ENCODE data around the gene ARHGAP32.
"Not testable (repeated sequence)": the region's sequence is repeated elsewhere in the genome, so short reads cannot be mapped to it uniquely, and the experiment has no call there.

ARHGAP32 gene

DNA sequence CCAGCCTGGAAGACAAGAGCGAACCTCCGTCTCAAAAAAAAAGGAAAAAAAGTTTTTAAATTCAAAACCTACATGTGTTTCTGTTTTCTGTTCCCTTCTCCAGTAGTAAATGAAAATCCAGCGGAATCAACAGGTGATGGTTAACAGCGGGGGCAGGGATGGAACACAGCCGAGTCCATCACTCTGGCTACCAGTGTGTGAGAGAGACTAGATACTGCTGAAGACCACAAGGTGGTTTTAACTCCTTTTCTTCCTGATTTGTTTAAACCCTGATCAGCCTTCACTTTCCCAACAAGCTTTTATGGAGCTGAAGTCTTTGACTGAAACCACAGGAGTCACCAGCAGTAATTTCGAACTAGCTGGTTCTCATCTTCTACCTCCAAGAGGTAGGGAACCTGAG is 3.6 kb upstream of the ARHGAP32 start:
- no peak for DNase-seq

DNA sequence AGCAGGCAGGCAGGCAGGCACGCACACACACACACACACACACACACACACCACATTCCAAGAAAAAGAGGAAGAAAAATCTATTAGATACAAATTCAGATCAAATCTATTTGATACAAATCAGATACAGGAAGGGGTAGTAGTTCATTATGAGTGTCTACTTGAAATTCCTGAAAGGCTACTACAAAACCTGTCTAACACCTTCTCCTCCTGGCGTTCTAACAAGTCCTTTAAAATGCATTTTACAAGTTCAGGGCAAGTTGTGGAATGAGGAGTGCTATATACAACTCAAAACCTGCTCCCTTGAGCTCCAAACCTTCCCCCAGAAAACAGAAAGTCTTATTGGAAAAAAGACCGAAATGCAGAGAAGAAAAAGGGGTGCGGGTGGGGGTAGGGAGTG is 476 bp downstream of the ARHGAP32 start:
- no peak for DNase-seq

DNA sequence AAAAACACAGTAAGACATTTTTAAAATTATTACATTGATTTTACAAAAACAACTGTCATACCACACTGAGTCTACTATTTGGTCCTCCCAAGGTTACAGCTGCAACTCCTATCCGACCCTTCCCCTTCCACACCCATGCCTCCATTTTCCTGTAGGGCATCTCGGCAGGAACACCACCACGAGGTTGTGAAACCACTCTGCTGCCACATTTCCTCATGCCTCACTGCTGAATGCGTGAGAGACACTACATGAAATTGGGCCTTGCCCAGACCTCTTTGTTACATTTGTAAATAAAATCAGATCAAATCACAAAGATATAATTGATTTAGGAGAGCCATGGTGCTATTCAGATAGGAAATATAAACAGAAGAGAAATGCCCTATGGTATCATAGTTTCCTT is 2.0 kb downstream of the ARHGAP32 start:
- DNase-seq: no peak

DNA sequence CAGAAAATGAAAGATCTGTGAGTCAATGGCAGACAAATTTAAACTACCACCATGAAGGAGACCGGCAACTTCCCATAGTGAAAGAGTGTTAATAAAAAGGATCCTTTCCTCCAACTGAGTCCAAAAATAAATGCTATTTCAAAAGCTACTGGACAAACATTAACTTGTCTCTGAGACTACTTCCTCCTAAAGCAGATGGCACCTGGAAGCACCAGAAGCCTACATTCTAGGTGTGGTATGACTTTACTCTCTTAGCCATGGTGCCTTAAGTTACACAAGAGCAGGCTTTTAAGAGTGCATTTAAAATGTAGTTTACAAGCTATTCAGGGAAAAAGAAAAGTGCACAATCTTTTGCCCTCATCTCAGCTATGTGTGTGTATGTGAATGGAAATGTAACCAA is 2.5 kb downstream of the ARHGAP32 start:
- DNase-seq: no peak

DNA sequence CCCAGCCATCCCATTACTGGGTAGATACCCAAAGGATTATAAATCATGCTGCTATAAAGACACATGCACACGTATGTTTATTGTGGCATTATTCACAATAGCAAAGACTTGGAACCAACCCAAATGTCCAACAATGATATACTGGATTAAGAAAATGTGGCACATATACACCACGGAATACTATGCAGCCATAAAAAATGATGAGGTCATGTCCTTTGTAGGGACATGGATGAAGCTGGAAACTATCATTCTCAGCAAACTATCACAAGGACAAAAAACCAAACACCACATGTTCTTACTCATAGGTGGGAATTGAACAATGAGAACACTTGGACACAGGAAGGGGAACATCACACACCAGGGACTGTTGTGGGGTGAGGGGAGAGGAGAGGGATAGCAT is 7.0 kb downstream of the ARHGAP32 start:
- not testable (repeated sequence) for DNase-seq

DNA sequence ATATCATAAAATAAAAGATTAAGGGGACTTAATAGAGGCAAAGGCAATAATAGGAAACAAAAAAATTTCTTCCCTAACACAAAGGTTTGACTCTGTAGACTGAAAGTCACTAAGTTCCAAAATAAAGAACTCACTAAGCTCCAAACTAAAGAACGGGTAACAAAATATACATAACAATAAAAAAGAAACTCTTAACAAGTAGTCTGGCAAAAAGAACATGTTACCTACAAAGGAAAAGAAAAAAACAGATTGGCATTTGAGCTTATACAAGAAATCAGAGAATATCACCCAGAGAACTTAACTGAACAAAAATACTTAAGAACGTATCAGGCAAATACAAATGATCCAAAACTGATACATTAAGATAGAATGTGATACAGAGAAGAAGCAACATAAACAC is 7.5 kb downstream of the ARHGAP32 start:
- no peak for DNase-seq

DNA sequence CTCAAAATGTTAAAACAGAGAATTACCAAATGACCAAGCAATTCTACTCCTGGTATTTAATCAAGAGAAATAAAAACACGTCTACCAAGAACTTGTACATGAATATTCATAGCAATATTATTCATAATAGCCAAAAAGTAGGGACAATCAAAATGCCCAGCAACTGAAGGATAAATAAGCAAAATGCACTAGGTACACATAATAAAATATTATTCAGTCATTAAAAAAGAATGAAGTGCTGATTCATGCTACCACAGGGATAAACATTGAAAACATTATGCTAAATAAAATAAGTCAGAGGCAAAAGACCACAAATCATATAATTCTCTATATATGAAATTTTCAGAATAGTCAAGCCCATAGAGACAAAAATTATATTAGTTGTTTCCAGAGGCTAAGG is 24.8 kb downstream of the ARHGAP32 start:
- DNase-seq: no peak

DNA sequence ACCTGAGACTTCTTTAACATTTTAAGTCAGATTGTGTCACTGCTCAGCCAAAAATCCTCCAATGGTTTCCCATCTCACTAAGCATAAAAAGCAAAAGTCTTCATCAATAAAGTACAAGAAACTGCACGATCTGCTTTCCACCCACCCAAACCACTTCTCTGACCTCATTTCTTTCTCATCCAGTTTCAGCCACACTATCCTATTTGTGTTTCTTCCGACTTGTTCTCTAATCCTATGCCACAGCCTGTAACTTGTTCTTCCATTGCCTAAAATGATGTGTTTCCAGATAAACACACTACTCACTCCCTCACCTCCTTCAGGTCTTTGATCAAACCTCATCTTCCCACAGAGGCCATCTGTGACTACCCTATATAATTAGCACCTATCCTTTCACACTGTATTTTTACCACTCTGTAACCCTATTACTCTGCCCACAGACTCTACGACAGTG is 28.4 kb downstream of the ARHGAP32 start:
- no peak for DNase-seq

DNA sequence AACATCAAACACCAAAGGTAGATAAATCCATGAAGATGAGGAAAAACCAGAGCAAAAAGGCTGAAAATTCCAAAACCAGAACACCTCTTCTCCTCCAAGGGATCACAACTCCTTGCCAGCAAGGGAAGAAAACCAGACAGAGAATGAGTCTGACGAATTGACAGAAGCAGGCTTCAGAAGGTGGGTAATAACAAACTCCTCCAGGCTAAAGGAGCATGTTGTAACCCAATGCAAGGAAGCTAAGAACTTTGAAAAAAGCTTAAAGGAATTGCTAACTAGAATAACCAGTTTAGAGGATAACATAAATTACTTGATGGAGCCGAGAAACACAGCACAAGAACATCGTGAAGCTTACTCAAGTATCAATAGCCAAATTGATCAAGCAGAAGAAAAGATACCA is 35.0 kb downstream of the ARHGAP32 start:
- not testable (repeated sequence) for DNase-seq

DNA sequence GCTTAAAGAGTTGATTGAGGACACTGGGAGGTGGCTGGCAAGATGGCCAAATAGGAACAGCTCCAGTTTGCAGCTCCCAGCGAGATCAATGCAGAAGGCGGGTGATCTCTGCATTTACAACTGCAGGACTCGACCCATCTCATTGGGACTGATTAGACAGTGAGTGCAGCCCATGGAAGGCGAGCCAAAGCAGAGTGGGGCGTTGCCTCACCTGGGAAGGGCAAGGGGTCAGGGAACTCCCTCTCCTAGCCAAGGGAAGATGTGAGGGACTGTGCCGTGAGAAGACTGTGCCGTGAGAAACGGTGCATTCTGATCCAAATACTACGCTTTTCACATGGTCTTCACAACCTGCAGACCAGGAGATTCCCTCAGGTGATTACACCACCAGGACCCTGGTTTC is 36.4 kb downstream of the ARHGAP32 start:
- DNase-seq: no peak

DNA sequence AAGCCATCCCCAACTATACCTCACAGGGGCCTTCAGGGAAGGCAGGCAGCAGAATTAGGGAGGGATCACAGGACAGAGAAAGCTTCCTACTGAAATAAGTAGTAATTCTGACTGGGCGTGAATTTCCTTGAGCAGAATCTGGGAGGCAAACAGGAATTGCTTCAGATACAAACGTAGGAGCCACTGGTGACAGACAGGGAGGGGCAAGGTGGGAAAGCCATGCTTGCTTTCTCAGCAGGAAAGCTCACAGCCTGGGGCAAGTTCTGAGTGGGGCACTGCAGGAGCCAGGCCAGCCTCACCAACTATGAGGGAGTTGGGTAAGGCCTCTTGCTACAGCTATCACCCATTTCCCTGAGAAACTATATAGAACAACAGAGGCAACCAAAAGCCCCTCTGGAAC is 43.6 kb downstream of the ARHGAP32 start:
- no peak for DNase-seq

DNA sequence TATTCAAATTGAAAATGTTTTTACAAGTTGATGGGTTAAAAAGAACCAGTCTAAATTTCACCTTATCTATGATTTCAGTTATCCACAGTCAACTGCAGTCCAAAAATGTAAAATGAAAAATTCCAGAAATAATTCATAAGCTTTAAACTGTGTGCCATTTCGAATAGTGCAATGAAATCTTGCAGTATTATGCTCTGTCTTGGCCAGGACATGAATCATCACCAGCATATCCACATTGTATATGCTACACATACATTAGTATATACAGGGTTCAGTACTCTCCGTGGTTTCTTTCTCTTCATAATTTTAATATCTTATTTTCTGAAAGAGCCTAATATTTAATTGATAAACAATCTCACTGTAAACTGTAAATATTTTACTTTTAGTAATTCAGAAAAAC is 45.9 kb downstream of the ARHGAP32 start:
- DNase-seq: no peak

DNA sequence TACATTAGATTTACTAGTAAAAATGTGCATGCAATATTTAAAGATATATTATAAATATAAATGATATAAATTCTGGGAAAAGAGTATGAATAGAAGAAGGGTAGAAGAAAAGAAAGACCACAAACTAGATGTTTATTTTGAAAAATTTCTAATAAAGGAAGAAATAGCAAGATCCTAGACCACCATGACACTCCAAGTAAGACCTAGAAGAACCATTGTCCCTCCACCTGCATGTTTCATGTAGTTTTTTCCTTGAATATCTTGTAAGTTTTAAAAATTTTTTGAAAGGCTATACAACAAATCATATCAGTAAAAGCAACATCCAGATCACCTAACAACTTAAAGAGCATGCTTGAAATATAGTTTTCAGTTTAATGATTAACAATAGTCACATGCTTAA is 46.8 kb downstream of the ARHGAP32 start:
- DNase-seq: no peak

DNA sequence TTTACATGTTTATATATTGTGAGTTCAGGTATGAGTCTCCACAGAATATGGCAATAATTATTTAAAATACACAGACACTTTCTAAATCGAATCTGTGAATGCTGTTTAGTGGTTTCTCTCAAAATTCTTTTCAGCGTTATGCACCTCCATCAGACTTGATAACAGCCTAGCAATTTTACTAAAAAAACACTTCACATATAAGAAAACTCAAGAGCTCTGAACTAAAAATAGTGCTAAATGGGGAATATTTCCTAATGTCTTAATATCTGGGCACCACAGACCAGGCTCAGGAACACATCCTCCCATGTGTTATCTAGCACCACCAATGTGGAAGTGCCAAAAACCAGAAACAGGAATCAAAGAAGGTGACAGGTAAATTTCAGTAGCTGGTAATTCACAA is 47.9 kb downstream of the ARHGAP32 start:
- DNase-seq: no peak

DNA sequence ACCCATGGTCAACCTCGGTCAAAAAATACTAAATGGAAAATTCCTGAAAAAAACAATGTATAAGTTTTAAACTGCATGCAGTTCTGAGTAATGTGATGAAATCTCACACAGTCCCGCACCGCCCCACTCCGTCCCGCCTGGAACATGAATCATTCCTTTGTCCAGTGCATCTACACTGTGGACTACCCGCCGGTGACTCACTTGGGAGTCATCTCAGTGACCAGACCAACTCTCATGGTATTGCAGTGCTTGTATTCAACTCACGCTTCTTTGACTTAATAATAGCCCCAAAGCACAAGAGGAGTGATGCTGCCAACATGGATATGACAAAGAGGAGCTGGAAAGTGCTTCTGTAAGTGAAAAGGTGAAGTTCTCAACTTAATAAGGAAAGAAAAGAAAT is 48.8 kb downstream of the ARHGAP32 start:
- peak in 1 of 2 experiments; percentile 23 for DNase-seq

DNA sequence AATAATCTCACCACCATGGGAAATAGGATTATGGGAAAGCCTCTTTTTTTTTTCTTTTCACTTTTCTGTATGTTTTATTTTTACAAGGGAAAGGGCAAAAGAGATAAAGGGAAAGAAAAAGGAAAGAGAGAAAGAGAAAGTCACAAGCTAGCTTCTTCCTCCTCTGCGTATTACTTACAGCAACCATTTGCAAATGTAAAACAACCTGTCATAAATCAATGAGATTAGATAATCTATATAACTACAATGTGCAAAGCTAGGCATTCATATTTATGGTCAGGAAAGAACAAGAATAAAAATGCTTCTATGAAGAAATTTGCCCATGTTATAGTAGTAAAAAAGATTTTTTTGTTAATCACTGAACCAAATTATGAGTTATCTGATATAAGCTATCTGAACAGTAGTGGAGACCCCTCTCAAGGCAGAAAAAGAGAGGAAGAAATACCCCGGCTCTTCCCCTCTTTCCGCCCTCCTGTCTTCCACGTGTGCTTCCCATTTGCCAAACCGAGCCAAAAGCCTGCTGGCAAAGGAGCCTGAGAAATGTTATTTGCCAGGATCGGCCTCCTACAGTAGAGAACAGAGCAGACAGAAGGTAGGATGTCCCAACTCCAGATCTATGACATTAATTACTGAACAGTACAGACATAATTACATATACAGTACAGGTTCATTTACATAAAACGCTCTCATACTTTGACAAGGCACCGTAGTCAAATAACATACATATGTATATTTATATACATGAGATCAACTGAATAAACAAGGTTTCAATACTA is 50.2 kb downstream of the ARHGAP32 start:
- peak; percentile 50 to 81 for DNase-seq

DNA sequence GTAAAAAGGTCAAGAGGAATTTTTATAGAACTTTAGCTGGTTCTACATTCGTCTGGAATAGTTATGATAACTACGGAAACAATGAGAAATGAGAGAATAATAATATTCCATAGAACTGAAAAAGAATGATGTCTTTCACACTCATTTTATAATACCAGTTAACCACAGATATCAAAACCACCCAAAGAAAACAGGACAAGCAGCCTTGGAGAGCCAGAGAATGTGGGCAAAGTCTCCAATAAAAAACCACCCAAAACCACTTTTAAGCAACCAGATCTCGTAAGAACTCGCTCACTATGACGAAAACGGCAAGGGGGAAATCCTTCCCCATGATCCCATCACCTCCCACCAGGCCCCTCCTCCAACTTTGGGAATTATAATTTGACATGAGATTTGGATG is 60.8 kb downstream of the ARHGAP32 start:
- no peak for DNase-seq

DNA sequence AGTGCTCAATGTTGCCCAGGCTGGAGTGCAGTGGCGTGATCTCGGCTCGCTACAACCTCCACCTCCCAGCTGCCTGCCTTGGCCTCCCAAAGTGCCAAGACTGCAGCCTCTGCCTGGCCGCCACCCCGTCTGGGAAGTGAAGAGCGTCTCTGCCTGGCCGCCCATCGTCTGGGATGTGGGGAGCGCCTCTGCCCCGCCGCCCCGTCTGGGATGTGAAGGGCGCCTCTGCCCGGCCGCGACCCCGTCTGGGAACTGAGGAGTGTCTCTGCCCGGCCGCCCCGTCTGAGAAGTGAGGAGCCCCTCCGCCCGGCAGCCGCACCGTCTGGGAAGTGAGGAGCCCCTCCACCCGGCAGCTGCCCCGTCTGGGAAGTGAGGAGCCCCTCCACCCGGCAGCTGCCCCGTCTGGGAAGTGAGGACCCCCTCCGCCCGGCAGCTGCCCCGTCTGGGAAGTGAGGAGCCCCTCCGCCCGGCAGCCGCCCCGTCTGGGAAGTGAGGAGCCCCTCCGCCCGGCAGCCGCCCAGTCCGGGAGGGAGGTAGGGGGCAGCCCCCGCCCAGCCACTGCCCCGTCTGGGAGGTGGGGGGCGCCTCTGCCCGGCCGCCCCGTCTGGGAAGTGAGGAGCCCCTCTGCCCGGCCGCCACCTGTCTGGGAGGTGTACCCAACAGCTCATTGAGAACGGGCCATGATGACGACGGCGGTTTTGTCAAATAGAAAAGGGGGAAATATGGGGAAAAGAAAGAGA is 63.1 kb downstream of the ARHGAP32 start:
- DNase-seq: not testable (repeated sequence)

DNA sequence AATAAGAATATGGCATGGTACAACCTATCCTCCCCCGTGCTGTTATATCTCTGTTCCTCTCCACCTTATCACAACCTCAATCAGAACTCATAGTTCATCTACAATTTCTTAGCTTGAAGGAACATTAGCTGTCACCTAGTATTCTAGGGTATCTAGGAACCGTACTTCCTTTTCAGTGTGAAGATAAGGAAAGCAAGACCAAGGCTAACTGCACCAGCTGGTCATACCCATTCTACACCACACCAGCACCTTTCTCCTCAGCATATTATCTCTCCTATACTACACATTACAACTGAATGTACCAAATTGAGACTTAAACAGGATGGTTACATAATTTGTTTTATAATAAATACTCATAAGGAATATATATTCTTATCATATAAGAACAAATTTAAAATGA is 73.1 kb downstream of the ARHGAP32 start:
- no peak for DNase-seq

DNA sequence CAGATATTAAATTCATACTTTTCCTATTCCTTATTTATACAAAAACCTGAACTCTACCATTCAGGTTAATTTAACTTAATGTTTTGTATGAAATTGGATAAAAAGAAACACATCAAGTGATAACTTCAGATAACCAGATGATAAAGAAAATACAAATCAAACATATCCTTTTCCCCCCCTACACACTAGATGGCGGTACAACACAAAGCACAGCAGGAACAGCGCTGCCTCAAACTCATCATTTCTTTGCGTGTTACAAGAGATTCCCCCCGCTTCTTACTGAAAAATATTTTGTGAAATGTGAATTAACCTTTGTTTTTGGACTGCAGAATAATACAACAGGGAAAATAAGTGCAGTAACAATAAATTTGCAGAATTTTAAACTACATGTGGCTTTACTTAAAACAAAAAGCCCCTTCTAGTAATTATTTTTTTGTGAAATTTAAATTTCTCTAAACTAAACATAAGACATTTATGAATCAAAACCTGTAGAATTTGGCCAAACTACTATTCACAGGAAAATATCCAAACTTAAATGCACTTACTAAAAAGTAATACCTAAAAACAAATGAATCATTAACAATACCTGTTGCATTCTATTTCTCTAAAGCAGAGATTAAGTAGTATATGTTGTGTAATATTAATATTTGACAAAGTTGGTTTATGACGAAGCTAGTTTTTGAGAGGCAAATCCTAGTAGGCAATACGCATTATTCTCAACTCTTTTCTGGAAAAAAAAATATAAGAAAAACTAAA is 74.4 kb downstream of the ARHGAP32 start:
- peak; percentile 54 to 75 for DNase-seq

DNA sequence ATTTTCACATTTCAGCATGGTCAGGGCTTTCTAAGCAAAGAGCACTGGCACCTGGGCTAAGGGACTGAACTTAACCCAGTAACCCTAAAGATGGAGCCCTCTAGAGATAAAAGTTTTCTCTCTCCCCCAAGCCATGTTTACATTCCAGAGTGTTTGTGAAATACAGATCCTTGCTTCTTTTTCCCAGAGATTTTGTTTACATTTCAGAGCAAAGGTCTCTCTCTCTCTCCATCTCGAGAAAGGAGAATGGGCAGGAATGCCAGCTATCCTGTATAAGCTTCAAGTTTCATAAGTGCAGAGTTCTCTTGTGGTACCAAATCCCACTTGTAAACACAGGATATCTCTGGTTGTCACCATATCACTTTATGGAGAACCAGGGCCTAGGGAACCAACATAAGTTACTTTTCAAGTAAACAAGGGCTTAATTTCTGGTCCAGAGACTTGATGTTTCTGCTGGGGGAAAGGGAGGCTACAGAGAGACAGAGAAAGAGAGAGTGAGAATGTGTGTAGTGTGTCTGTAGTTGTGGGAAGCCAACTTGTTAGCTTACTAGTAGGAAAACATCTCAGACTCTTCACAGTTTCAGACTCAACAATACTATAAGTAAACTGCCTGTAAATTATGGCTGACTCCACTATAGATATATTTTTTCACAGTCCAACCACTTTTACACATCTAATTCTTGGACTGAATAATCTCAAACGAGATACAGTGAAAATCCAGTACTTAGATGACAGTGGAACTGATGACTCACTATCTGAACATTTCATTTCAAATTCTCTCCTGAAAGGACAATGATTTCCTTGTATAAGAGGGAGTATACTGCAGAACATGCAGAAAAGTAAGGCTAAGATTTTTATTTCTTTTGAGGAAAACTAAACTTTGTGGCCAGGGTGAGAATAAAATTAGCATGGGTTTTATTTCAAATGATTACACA is 76.2 kb downstream of the ARHGAP32 start:
- no peak for DNase-seq

DNA sequence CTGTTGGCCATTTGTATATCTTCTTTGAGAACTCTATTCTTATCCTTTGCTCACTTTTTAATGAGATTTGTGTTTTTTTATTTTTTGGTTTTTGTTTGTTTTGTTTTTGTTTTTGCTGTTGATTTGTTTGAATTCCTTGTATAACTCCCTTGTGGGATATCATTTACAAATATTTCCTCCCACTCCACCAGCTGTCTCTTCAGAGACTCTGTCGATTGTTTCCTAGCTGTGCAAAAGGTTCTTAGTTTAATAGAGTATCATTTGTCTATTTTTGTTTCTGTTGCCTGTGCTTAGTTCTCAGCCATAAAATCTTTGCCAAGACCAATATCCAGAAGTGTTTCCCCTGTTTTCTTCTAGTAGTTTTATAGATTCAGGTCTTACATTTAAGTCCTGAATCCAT is 82.4 kb downstream of the ARHGAP32 start:
- DNase-seq: no peak

DNA sequence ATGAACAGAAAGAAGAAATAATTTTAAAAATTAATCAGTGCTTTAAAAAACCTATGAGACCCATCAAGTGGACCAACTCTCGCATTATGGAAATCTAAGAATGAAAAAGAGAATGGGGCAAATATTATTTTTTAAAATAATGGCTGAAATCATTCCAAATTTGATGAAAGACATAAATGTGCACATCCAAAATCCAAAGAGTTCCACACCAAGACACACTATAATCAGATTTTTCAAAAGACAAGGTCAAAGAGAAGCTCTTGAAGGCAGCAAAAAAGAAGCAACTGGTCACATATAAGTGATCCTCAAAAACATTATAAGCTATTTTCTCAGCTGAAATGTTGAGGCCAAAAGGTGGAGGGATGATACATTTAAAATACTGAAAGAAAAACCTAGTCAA is 85.3 kb downstream of the ARHGAP32 start:
- DNase-seq: no peak
